Measurements from ENCODE around the gene RPAP2.
"Not testable (repeated sequence)": the region's sequence is repeated elsewhere in the genome, so short reads cannot be mapped to it uniquely, and the experiment has no call there.

The RPAP2 gene

DNA sequence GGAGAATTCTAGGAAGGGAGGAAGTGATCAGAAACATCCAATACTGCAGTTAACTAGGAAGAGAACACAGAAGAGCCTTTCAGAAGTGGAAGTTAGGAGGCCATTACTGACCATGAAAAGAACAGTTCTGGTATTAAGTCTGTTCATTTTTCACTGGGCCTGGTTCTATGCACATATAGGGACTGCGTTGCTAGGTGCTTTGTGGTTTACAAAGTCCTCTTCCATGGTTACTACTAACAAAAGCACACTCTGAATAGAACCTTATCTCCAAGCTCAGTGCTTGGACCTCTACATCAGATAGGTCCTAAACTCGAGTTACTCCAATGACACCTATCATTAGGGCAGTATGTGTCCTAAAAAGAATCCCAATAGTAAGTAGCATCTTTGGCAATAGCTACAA is 75.4 kb downstream of the RPAP2 start:
- DNase-seq = no peak

DNA sequence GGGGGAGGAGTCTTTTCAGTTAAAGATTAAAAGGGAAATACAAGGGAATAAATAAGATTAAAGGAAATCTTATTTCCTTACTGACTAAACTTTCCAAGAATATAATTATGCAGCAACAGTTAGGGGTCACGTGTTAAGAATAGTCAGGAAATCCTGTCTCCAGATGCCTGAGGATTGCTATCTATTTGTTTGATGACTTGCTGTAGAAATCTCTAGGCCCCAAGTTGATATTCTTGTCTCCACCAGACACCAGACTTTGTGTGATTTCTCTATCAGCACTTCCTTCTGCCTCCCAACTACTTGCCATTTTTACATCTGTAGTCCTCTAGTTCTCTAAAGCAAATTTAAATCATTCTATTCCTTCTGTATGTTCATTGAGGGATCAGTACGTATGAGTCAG is 77.5 kb downstream of the RPAP2 start:
- no peak for DNase-seq

DNA sequence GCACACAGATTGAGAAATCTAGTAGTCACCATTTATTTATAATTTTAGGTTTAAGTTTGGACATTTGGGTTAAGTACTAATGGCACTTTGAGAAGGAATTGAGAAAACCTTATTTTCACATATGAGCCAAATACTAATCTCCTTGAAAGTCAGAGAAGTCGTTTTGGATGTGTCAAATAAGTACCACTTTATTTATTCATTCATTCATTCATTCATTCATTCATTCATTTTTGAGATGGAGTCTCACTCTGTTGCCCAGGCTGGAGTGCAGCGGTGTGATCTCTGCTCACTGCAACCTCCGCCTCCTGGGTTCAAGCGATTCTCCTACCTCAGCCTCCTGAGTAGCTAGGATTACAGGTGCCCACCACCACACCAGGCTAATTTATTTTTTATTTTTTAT is 79.1 kb downstream of the RPAP2 start:
- DNase-seq = not testable (repeated sequence)

DNA sequence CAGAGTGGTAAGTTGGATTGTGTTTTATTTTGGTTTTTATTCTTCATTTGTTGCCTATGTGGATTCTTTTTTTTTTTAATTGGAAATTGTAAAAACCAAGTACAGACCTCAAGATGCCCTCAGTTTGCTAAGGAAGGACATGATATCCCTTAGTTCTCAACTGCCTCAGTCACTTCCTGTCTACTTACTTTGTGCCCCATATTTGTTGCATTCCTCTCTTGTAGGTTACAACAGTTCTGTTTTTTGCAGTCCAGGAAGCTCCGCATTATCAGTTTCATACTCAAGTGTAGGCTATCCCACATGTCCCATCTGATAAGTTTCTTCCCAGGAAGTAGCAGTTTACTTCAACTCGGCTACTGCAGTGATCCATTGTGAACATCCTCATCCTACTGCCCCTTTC is 82.0 kb downstream of the RPAP2 start:
- no peak for DNase-seq

DNA sequence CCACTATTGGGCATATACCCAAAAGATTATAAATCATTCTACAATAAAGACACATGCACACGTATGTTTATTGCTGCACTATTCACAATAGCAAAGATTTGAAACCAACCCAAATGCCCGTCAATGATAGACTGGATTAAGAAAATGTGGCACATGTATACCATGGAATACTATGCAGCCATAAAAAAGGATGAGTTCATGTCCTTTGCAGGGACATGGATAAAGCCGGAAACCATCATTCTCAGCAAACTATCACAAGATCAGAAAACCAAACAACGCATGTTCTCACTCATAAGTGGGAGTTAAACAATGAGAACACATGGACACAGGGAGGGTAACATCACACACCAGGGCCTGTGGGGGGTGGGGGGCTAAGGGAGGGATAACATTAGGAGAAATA is 95.1 kb downstream of the RPAP2 start:
- DNase-seq = not testable (repeated sequence)

DNA sequence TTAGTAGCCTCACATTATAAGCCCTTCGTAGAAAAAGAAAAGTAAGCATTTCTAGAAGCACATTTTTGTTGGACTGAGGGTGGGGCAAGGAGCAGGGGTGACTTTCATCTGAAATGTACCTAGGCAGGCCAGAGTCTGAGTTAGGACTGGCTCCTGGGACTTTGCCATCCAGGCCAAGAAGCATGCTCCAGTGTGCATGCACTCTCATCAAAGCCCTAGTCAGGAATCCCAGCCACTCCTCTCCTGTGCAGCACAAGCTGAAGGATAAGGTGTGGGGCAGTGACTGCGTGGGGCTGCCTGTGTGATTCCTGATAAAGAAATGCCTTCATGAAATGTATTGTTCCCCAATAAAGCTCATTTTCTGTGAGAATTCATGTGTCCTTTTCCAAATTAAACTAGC is 99.7 kb downstream of the RPAP2 start:
- DNase-seq = no peak

DNA sequence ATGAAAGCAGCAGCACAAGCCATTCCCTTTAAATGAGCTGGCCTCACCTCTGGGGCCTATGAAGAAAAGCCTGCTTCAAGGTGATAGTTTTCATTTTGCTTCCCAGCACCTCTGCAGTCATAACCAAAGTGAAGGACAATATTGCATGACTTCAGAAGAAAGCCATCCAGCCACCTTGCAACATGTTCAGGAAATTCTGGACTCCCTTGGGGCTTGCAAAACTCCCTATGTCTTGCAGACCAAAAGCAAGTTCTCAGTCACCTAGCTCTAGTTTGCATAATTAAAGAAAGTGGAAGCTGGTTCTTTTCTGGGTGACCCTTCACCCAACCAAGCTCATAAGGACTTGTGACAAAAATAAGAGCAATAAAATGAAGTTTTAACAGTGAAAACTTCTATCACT is 100.2 kb downstream of the RPAP2 start:
- no peak for DNase-seq

DNA sequence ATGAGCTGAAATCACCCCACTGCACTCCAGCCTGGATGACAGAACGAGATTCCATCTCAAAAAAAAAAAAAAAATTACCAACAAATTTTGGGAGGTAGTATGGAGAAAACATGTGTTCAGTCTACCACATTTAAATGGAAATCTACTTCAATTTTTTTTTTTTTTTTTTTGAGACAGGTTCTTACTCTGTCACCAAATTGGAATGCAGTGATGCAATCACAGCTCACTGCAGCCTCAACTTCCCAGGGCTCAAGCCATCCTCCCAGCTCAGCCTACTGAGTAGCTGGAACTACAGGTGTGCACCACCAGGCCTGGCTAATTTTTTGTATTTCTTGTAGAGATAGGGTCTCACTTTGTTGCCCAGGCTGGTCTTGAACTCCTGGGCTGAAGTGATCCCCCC is 105.8 kb downstream of the RPAP2 start:
- DNase-seq = no peak

DNA sequence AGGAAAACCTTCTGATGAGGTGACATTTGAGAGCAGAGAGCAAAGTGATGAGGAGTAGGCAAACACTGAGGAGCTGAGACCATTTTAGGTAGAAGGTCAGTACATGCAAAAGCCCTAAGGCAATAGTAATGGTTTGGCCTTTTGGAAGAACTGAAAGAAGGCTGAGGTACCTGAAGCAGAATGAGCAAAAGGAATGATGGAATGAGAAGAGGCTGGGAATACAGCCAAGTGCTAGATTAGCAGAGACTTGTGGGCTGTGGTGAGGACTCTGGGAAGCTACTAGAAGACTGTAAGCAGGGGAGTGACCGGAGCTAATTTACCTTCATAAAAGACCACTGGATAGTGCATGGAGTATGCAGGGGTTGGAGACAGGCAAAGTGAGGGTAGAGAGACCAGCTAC is 110.0 kb downstream of the RPAP2 start:
- DNase-seq = no peak

DNA sequence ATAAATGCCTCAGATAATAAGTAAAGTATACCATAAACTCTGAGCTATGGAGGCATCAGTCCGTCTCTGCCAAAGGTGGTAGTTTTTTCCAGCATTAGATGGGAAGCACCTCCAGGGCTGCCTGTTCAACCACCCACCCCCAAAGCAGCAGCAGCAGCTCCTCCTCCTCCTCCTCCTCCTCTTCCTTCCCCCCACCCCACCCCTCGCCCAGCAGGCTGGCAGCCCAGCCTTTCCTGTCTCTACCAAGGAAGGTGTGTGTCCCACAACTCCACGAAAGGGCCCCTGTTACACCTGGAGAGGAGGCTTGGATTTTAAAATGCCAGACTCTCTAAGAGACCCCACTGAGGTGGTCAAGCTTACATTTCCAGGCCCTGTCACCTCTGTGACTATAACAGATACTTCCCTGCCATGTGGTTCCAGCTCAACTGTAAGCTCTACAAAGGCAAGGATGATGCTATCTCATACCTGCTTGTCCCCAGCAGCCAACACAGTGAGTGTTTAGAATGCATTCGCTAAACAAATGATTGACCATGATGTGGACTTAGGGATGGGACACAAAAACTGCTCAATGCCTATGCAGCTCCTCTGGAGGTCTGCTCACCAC is 111.2 kb downstream of the RPAP2 start:
- no peak for DNase-seq

DNA sequence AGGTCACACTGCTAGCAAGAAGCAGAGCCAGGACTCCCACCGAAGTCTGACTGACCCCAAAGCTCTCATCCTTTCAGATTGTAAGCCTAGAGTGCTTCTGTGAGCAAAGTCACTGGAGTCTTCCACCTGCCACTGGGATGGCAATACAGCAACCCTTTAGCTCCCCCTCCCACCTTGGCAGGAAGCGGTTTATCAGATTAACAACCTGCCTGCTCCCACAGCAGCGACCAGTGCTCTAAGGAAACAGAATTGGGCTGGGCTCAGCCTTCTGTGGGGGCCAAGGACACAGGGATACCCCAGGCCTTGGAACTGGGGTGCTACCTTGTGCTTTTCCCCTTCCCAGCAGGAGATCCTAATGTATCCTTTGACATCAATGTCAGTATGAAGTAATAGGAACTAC is 111.8 kb downstream of the RPAP2 start:
- no peak for DNase-seq

DNA sequence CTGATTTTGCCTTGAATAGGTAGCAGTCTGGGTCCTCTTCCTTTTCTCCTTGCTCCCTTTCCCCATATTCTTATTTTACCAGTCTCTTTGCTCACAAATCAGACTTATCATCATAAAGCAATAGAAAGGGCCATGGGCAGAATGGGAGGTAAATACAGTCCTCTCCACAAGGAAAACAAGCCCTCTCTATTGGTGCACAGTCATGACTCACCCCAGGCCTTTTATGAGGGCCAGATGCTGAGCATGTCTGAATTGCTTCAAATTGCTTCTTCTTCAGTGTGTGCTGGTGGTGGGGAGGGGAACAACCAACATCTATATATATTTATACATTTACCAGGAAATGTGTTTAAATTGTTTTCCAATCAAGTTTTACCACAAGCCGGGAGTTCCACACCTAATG is 112.7 kb downstream of the RPAP2 start:
- no peak for DNase-seq

DNA sequence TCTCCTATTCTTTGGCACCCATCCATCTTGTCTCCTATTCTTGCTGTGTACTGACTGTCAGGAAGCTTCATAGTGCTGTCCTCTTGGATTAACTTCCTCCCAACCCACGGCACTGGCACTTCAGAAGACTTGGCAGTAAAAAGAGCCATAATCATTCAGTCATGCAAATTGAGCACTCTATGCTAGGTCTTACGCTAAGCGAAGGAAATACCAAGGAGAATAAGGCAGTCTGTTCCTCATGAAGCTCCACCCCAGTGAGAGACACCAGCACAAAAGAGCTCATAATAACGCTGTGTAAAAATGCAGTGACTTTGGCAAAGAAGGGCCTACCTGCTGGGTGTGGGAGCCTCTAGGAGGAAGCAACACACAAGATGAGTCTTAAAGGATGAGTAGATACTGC is 120.8 kb downstream of the RPAP2 start:
- DNase-seq = no peak

DNA sequence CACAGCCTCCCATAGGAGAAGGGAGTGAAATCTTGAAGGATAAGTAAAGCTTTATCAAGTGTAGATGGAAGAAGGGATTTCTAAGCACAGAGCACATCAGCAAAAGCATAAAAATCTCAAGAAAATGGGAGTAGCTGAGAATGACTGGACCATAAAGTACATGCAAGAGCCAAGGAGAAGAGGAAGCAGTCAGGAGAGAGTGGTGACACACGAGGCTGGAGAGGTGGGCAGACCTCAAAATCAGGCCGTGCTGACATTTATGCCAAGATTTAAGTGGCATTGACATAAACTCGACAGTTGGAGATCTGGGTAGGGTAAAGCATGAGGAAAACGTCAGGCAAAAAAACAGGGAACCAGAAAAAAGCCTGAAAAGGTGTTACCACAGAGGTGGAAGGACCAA is 125.5 kb downstream of the RPAP2 start:
- DNase-seq = no peak

DNA sequence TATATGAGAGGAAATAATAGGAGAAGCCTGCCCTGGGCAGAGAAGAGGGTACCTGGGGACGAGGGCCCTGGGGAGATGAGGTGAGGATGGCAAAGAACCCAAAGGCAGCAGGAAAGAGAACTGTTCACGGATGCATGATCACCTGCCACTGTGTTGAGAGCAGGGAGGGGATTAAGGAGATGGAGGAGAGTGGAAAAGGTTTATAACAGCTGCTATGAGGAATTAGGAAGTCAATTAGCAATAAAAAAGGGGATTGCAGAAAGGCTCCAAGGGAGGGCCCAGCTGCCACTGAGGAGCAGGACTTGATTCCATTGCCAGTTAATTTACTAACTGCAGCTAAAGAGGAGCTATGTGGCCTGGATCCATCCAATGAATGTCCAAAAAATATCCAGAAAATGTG is 126.8 kb downstream of the RPAP2 start:
- DNase-seq = no peak

DNA sequence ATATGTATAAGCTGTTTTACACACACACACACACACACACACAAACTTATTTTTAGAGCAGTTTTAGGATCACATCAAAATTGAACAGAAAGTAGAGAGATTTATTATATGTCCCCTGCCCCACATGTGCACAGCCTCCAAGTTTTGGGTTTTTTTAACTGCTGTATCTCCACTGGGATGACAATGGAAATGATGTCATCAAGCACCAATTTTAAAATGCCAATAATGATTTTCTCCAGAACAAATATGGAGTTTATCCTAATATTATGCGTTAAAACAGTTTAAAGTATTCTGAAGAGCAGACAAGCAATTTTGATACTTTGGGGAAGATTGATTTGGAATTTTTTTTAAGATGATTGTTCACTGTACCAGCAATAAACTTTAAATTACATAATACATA is 131.2 kb downstream of the RPAP2 start:
- no peak for DNase-seq

DNA sequence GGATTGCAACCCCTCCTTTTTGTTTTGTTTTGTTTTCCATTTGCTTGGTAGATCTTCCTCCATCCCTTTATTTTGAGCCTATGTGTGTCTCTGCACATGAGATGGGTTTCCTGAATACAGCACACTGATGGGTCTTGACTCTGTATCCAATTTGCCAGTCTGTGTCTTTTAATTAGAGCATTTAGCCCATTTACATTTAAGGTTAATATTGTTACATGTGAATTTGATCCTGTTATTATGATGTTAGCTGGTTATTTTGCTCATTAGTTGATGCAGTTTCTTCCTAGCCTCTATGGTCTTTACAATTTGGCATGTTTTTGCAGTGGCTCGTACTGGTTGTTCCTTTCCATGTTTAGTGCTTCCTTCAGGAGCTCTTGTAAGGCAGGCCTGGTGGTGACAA is 135.7 kb downstream of the RPAP2 start:
- DNase-seq = not testable (repeated sequence)

DNA sequence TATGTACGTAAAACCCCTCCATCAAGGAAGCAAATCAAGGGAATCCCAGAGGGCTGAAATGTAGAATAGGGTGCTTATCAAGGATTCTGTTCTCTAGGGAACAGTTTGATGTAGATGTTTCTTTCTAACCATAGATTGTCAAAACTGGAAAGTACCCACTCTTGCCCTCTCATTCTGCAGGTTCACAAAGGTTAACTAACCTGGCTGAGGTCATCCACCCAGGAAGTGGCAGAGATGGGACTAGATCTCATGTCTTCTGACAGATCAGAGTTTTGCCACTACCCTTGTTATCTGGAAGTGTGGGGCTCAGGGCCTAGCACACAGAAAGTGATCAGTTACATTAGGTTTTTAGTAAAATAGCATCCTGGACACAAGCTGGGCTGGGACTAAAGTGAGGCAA is 140.4 kb downstream of the RPAP2 start:
- no peak for DNase-seq

DNA sequence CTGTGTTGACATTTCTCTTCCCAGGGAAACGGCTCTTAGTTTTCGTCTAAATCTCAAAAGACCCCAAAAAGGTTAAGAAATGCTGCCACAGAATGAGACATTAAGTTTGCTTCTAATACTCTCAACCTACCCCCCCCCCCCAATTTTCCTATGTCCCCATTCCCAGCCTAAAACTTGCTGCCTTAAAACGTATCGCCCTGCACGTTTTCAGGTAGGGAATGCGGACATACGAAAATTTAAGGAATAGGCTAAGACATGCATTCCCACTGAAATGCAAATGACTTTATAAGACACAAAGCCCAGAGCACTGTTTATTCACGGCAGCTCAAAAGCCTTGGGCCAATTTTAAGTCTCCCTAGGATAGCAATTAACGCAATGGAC is 142.4 kb downstream of the RPAP2 start:
- DNase-seq = no peak

DNA sequence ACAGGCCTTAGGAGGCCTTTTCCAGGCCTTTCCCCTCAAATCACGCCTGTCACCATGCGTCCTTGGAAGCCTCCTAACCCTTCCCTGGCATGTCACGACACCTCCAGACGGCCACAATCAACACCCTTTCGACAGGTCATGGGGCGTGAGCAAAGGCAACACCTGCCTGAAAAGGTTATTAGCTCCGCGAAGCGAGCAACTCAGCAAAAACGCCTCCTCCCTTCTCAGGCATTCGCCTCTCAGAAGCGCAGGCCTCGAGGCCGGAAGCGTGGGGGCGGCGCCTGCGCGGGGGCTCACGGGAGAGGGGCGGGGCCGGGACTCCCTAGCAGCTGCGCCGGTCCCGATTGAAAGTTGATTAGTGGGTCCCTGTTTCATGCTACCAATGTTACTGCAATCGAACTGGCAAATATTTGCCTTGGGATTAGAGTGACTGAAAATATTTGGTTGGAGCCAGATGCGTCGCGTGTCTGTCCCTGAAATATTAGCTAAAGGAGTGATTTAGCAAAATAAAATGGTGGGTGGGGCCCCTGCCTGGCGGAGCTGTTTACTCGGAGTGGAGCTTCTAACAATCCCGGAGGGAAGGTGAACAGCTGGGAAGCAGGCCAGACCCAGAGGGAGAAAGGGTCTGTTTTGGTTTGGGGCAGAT is 143.0 kb downstream of the RPAP2 start:
- no peak for DNase-seq

DNA sequence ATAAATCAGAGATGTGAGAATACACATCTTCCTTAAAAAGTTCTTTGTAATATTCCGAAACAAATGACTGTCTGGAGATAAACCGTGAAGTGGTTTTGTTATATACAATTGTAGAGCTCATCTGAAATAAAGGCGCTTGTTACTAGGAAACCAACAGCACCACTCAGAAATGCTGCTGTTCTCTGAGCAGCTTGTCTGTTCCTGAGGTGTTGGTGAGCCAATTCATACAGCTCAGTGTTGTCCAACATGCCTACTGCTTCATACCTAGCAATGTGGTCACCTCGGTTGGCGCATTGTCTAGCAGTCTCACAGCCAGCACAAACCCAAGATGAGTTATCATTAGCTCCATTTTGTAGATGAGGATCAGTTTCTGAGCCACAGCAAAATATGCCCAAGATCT is 143.5 kb downstream of the RPAP2 start:
- DNase-seq = peak in 1 of 51 donors; percentile 24

DNA sequence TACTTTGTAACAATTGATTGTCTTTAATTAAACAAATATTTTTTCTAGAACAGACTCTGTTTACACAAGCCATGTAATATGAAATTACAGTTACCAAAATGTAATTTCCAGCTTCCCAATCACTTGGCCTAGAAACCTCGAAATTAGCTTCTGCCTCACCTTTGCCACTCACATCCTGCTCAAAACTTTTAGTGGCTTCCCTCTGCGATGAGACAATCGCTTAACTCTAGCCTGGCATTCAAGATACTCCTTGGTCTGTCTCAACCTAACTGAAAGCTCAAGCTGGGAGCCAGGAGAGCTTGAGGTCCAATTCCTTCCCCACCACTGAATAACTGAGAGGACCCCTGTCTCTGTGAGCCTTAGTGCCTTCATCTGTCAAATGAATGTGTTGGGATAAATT is 145.0 kb downstream of the RPAP2 start:
- no peak for DNase-seq

DNA sequence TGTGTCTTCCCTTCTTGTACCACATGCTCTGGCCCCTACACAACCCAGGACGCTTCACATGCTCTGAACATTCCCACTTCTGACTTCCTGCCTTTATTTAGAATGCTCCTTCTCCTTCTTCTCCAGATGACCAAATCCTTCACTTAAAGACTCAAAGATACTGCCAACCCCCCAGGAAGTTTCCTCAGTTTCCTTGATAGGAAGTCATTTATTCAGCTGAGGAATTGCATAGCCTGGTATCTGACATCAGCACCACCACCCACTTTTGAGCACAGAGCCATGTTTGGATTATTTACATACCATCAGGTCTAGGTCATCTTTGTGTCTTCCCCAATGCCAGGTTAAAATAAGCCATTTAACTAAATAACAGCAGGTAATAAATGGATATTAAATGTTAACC is 145.5 kb downstream of the RPAP2 start:
- no peak for DNase-seq

DNA sequence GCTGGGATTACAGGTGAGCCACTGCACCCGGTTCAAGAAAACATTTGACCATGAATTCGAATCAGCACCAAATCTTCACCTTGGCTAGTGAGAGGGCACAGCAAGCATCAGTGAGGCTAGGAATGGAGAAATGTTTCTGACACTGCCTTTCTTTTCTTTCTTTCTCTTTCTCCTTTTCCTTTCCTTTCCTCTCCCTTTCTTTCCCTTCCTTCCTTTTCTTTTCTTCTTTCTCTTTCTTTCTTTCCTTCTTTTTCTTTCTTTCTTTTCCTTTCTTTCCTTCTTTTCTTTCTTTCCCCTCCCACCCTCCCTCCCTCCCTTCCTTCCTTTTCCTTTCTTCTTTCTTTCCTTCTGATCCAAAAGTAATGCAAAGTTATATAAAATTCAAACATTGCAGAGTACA is 147.0 kb downstream of the RPAP2 start:
- DNase-seq = no peak

All from hypothalamus (tissue), 51 donors.